ENCODE measurements around the gene GNAZ. TPM values are rescaled to one million over a fixed set of nuclear protein-coding genes. Genes with fewer than 3 reads are reported as not detected.
A peak's percentile ranks its signal among the peaks of the same experiment; 100 is the strongest.
"Not testable (repeated sequence)": the region's sequence is repeated elsewhere in the genome, so short reads cannot be mapped to it uniquely, and the experiment has no call there.

Gene GNAZ
- total and polyA plus RNA-seq, 2 donors from 2014 or later, result 3.7 to 5.7 TPM

- TF ChIP-seq CTCF (IDR thresholded peaks at IDR 0.05; ENCODE audit: borderline replicate concordance, extremely low read depth, insufficient read depth), result no peak
- Histone ChIP-seq H3K36me3 (ENCODE audit: control insufficient read depth in 2 of 3, insufficient read depth in 3 of 3, low read length in 3 of 3) (no peaks in the 10 kb centered on the region), H3K27ac (ENCODE audit: low read depth in 2 of 2, low read length in 2 of 2) (no peak overlapping the region), H3K9ac (ENCODE audit: low read length in 3 of 3) (no peak overlapping the region), H3K27me3 (ENCODE audit: control insufficient read depth, insufficient read depth, low read length) (no peaks in the 10 kb centered on the region), H3K4me3 (ENCODE audit: low read length in 3 of 3) (no peak overlapping the region), H3K4me1 (ENCODE audit: control insufficient read depth in 2 of 3, insufficient read depth in 2 of 3, low read depth in 1 of 3, low read length in 3 of 3) (peaks cover 0 to 2% (median 0%) of the 10 kb centered on the region in 3 donors), H3K9me3 (ENCODE audit: control insufficient read depth in 2 of 3, insufficient read depth in 1 of 3, low read length in 3 of 3) (no peaks in the 10 kb centered on the region)
- intact Hi-C loops (cut with DNase I), result no loop called here
- peak in 1 of 5 donors; percentile 46 for DNase-seq
- no peak for FAIRE-seq
Measured at GRCh38 chr22:23133922-23134321, 63.6 kb downstream of the GNAZ start.

GRCh38 chr22:23136991-23137390 is 66.7 kb downstream of the GNAZ start:
- H3K27ac ChIP-seq (ENCODE audit: low read depth in 2 of 2, low read length in 2 of 2); H3K36me3 ChIP-seq (ENCODE audit: control insufficient read depth in 2 of 3, insufficient read depth in 3 of 3, low read length in 3 of 3); H3K4me3 ChIP-seq (ENCODE audit: low read length in 3 of 3); intact Hi-C loops (cut with DNase I); DNase-seq; H3K9ac ChIP-seq (ENCODE audit: low read length in 3 of 3); H3K27me3 ChIP-seq (ENCODE audit: control insufficient read depth, insufficient read depth, low read length); H3K9me3 ChIP-seq (ENCODE audit: control insufficient read depth in 2 of 3, insufficient read depth in 1 of 3, low read length in 3 of 3); FAIRE-seq; H3K4me1 ChIP-seq (ENCODE audit: control insufficient read depth in 2 of 3, insufficient read depth in 2 of 3, low read depth in 1 of 3, low read length in 3 of 3): not testable (repeated sequence)

DNA sequence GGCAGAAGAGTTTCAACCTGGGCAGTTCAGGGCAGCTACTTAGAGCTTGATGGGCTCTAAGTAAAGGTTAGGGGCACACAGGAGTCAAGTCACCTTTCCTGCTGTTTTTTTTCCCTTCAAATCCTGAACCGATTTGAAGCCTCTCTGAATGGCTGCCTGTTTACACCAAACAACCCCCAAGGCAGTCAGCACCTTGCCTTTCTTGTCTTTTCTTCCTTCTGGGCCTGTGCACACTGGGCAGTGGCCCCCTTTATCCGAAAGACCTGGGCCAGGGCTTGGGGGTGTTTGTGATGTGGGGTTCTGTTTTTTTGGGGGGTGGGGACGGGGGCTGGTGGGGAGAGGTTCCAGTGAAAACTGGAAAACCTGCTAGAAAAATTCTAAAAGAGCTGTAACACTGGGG is 67.1 kb downstream of the GNAZ start:
- H3K4me3 ChIP-seq (ENCODE audit: low read length in 3 of 3), result no peak overlapping the region
- FAIRE-seq (no peak), DNase-seq (no peak)
- H3K27ac ChIP-seq (ENCODE audit: low read depth in 2 of 2, low read length in 2 of 2), result no peak overlapping the region
- peaks cover 0 to 10% (median 5%) of the 10 kb centered on the region in 3 donors for H3K4me1 ChIP-seq (ENCODE audit: control insufficient read depth in 2 of 3, insufficient read depth in 2 of 3, low read depth in 1 of 3, low read length in 3 of 3)
- no peaks in the 10 kb centered on the region for H3K27me3 ChIP-seq (ENCODE audit: control insufficient read depth, insufficient read depth, low read length)
- H3K9ac ChIP-seq (ENCODE audit: low read length in 3 of 3), result no peak overlapping the region
- no peaks in the 10 kb centered on the region for H3K36me3 ChIP-seq (ENCODE audit: control insufficient read depth in 2 of 3, insufficient read depth in 3 of 3, low read length in 3 of 3)
- H3K9me3 ChIP-seq (ENCODE audit: control insufficient read depth in 2 of 3, insufficient read depth in 1 of 3, low read length in 3 of 3), result no peaks in the 10 kb centered on the region
- intact Hi-C loops (cut with DNase I), result no loop called here
- TF ChIP-seq CTCF (IDR thresholded peaks at IDR 0.05; ENCODE audit: borderline replicate concordance, extremely low read depth, insufficient read depth), result no peak

DNA sequence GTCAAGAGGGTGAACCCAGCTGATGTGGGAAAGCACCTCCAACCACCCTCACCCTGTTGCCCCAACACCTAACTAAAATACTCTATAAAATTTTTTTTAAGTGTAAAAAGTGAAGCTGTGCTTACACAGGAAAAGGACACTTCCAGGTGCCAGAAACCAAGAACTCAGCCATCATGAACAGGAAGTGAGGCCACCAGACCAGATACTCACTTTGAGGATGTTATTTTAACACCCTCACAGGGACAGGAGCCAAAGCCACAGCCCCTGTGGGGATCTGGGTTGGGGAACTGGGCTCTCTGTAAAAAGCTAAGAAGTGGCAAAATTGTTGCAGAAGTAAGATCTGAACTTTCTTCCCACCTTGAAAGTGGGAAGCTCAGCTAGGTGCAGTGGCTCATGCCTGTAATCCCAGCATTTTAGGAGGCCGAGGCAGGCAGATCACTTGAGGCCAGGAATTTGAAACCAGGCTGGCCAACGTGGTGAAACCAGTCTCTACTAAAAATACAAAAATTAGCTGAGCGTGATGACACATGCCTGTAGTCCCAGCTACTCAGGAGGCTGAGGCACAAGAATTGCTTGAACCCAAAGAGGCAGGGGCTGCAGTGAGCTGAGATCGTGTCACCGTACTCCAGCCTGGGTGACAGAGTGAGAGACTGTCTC is 67.7 kb downstream of the GNAZ start:
- Histone ChIP-seq H3K9ac (ENCODE audit: low read length in 3 of 3) (peak overlapping the region in 1 of 3 donors; percentile 40), H3K36me3 (ENCODE audit: control insufficient read depth in 2 of 3, insufficient read depth in 3 of 3, low read length in 3 of 3) (no peaks in the 10 kb centered on the region), H3K27ac (ENCODE audit: low read depth in 2 of 2, low read length in 2 of 2) (peak overlapping the region in 1 of 2 donors; percentile 64), H3K9me3 (ENCODE audit: control insufficient read depth in 2 of 3, insufficient read depth in 1 of 3, low read length in 3 of 3) (no peaks in the 10 kb centered on the region), H3K4me3 (ENCODE audit: low read length in 3 of 3) (no peak overlapping the region), H3K4me1 (ENCODE audit: control insufficient read depth in 2 of 3, insufficient read depth in 2 of 3, low read depth in 1 of 3, low read length in 3 of 3) (peaks cover 0 to 15% (median 11%) of the 10 kb centered on the region in 3 donors), H3K27me3 (ENCODE audit: control insufficient read depth, insufficient read depth, low read length) (no peaks in the 10 kb centered on the region)
- no peak for TF ChIP-seq CTCF (IDR thresholded peaks at IDR 0.05; ENCODE audit: borderline replicate concordance, extremely low read depth, insufficient read depth)
- no peak for FAIRE-seq
- intact Hi-C loops (cut with DNase I), result no loop called here
- peak in 1 of 5 donors; percentile 26 for DNase-seq
